A673 (cell line): ENCODE results near the gene SDK1. TPM values are rescaled to one million over a fixed set of nuclear protein-coding genes. Genes with fewer than 3 reads are reported as not detected.

ENCODE experiments used
- BruUV-seq: library from RNA; stranded (reverse); fragments of 400-500 nt; replicated peaks from 2 replicates; lab custom pipeline; 2021; lab: Mats Ljungman, UMichigan
- CTCF ChIA-PET: fragments of 300-600 bp; sonication (Branson Sonifier 250); formaldehyde crosslinking; loops from one replicate; lab custom pipeline; 2022; ENCODE audit warnings: antibody characterized with exemption; lab: Charles Lee
- POLR2A ChIA-PET: fragments of 300-600 bp; sonication (Branson Sonifier 250); formaldehyde crosslinking; loops from one replicate; lab custom pipeline; 2022; ENCODE audit warnings: antibody characterized with exemption; ENCODE audit not compliant: low non-redundant PET; lab: Charles Lee
- DNase-seq: peaks from one replicate; pipeline ENCODE4 v3.0.0-alpha.2; 2015; ENCODE audit warnings: low spot score
- H3K27ac ChIP-seq: fragments of 200-600 bp; sonication (generic); 2 replicates; pipeline ENCODE4 v1.5.1; 2016; ENCODE audit warnings: mixed run types, low read depth, mild to moderate bottlenecking, mixed read lengths, antibody characterized with exemption, low read length; ENCODE audit not compliant: poor library complexity, severe bottlenecking
- H3K27me3 ChIP-seq: fragments of 200-600 bp; sonication (generic); replicated peaks from 2 replicates; pipeline ENCODE4 v1.6.1; 2017; ENCODE audit warnings: mixed run types, low read depth, mild to moderate bottlenecking, mixed read lengths, antibody characterized with exemption, low read length; ENCODE audit not compliant: insufficient read depth, poor library complexity
- H3K36me3 ChIP-seq: fragments of 200-600 bp; sonication (generic); 2 replicates; pipeline ENCODE4 v1.6.1; 2016; ENCODE audit warnings: mixed run types, mild to moderate bottlenecking, mixed read lengths, antibody characterized with exemption, low read length; ENCODE audit not compliant: insufficient read depth, poor library complexity, severe bottlenecking
- H3K4me1 ChIP-seq: fragments of 200-600 bp; sonication (generic); 2 replicates; pipeline ENCODE4 v1.6.1; 2017; ENCODE audit warnings: mixed run types, mild to moderate bottlenecking, mixed read lengths, antibody characterized with exemption, low read length; ENCODE audit not compliant: insufficient read depth, poor library complexity, severe bottlenecking
- H3K4me3 ChIP-seq: fragments of 200-600 bp; sonication (generic); 2 replicates; pipeline ENCODE4 v1.5.1; 2016; ENCODE audit warnings: low read depth, mixed run types, mild to moderate bottlenecking, mixed read lengths, low read length; ENCODE audit not compliant: poor library complexity, severe bottlenecking
- H3K9me3 ChIP-seq: fragments of 200-600 bp; sonication (generic); 2 replicates; pipeline ENCODE4 v1.6.1; 2016; ENCODE audit warnings: mixed run types, low read depth, mild to moderate bottlenecking, mixed read lengths, antibody characterized with exemption, low read length; ENCODE audit not compliant: poor library complexity, severe bottlenecking
- CTCF ChIP-seq: fragments of 300-800, 200-600 bp; sonication (generic); conservative IDR thresholded peaks from 2 replicates; pipeline ENCODE4 v1.5.1; 2017; ENCODE audit warnings: low read depth, mild to moderate bottlenecking, antibody characterized with exemption, low read length, moderate library complexity, mixed read lengths
- EZH2 ChIP-seq: fragments of 200-600 bp; sonication (generic); IDR thresholded peaks from 2 replicates; pipeline ENCODE4 v1.6.1; 2017; ENCODE audit warnings: borderline replicate concordance, low read depth, mild to moderate bottlenecking, mixed read lengths, antibody characterized with exemption, low read length; ENCODE audit not compliant: poor library complexity, severe bottlenecking
- intact Hi-C: fragments of 100-400 bp; cut with micrococcal nuclease; formaldehyde crosslinking; loops from one replicate; pipeline ENCODE4 v1.10.0; 2022; ENCODE audit not compliant: unreplicated experiment
- total RNA-seq: library from RNA; stranded (reverse); gene quantifications from 2 replicates; pipeline ENCODE4 v1.2.3, GENCODE V29; 2021

SDK1 gene
- total RNA-seq, 1 experiment from 2014 or later: 14.7 TPM

GRCh38 chr7:3691478-3692158 lies 390.6 kb downstream of the SDK1 start:
- POLR2A ChIA-PET: no interaction called here
- peak; percentile 44 for DNase-seq
- intact Hi-C loops: no loop called here
- Histone ChIP-seq H3K4me1 (peaks cover 4% of the 10 kb centered on the region), H3K4me3 (no peak overlapping the region), H3K27me3 (no peaks in the 10 kb centered on the region), H3K9me3 (no peaks in the 10 kb centered on the region), H3K36me3 (no peaks in the 10 kb centered on the region), H3K27ac (no peak overlapping the region)
- no TSS peak for BruUV-seq
- TF ChIP-seq CTCF: no peak
- no peak for TF ChIP-seq EZH2
- CTCF ChIA-PET: no interaction called here

GRCh38 chr7:3695602-3696001 lies 394.6 kb downstream of the SDK1 start:
- no peak overlapping the region for H3K27ac ChIP-seq
- TF ChIP-seq CTCF: peak; percentile 33; the same call in 1 of the 2 replicates
- TF ChIP-seq EZH2: no peak
- no peaks in the 10 kb centered on the region for H3K9me3 ChIP-seq
- CTCF ChIA-PET: no interaction called here
- no peak overlapping the region for H3K4me3 ChIP-seq
- no peak for DNase-seq
- no peaks in the 10 kb centered on the region for H3K36me3 ChIP-seq
- intact Hi-C loops: loop anchor here (5.0 kb wide), 1 partner anchor 202 kb away; no protein-coding TSS in a partner anchor
- no TSS peak for BruUV-seq
- no peaks in the 10 kb centered on the region for H3K27me3 ChIP-seq
- peaks cover 4% of the 10 kb centered on the region for H3K4me1 ChIP-seq
- POLR2A ChIA-PET: no interaction called here

- Histone ChIP-seq H3K36me3 (no peaks in the 10 kb centered on the region), H3K27me3 (no peaks in the 10 kb centered on the region), H3K9me3 (no peaks in the 10 kb centered on the region), H3K4me1 (peaks cover 4% of the 10 kb centered on the region), H3K27ac (no peak overlapping the region), H3K4me3 (no peak overlapping the region)
- POLR2A ChIA-PET: no interaction called here
- no peak for DNase-seq
- intact Hi-C loops: loop anchor here (5.0 kb wide), 1 partner anchor 201 kb away; no protein-coding TSS in a partner anchor
- TF ChIP-seq EZH2 (no peak), CTCF (no peak)
- no TSS peak for BruUV-seq
- CTCF ChIA-PET: no interaction called here
Measured at GRCh38 chr7:3696113-3696512, 395.1 kb downstream of the SDK1 start.
